ENCODE results near the gene RAB13. TPM values are rescaled to one million over a fixed set of nuclear protein-coding genes. Genes with fewer than 3 reads are reported as not detected.

Gene RAB13
- total and polyA plus RNA-seq, 2 of the 8 experiments (the other 6 are each of a cell fraction or from before 2014, with no cell fraction given), result 70.5 to 157 TPM

DNA sequence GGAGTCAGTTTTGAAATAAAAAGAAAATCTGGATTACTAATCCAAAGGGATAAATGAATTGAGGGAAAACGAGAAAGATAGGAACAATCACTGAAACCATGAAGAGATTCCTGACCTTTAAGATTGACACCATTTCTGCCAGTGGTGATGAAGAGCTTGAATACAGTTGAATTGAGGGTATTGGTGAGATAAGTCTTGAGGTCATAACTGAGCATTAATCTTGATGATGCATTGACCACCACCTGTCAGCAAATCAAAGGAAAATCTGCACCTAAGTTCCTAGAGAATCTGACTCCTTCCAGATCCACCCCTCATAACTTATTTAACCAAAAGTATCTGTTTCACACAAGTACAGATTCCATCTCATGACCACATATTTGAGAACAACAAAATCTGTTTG lies 26.0 kb upstream of the RAB13 start:
- no peaks in the 10 kb centered on the region for H3K9me3 ChIP-seq (ENCODE audit: insufficient read depth in 2 of 2, low read depth in 1 of 2, low read length in 1 of 2)
- no peaks in the 10 kb centered on the region for H3K79me1 ChIP-seq (ENCODE audit: low read depth, low read length)
- H3K4ac ChIP-seq (replicated peaks; ENCODE audit: insufficient read length, low read depth, low read length), result no peak overlapping the region
- no peaks in the 10 kb centered on the region for H3K79me2 ChIP-seq (ENCODE audit: control insufficient read depth in 1 of 2, insufficient read depth in 2 of 2, low read length in 2 of 2)
- H3K4me3 ChIP-seq (ENCODE audit: extremely low read depth in 1 of 4, insufficient read depth in 2 of 4, low read depth in 3 of 4, low read length in 4 of 4), result no peak overlapping the region
- no peak overlapping the region for H2BK12ac ChIP-seq (ENCODE audit: low read depth, low read length)
- H4K8ac ChIP-seq (ENCODE audit: extremely low read depth, insufficient read depth, low read length), result no peak overlapping the region
- DNase-seq (ENCODE audit: low read depth in 1 of 2, low spot score in 2 of 2), result no peak
- no peak overlapping the region for H3K56ac ChIP-seq (replicated peaks; ENCODE audit: insufficient read length, low read depth, low read length)
- ChIA-PET CTCF (ENCODE audit: partially characterized antibody) (interaction anchor here (0.7 kb wide), 1 partner anchor 178 kb away, joined by 3 read pairs; no protein-coding TSS in a partner anchor), POLR2A (ENCODE audit: partially characterized antibody) (interaction anchor here (0.8 to 1.9 kb wide), 2 partner anchors 13 to 21 kb away, joined by 3 to 13 read pairs; partner anchors contain the start of gene RPS27)
- no peaks in the 10 kb centered on the region for H3K4me1 ChIP-seq (replicated peaks in 1 of 4; ENCODE audit: control insufficient read depth in 3 of 4, insufficient read depth in 4 of 4, low read length in 3 of 4)
- no peak overlapping the region for H2BK20ac ChIP-seq (ENCODE audit: low read length)
- no peak overlapping the region for H3K23ac ChIP-seq (ENCODE audit: insufficient read length)
- H2BK120ac ChIP-seq (replicated peaks; ENCODE audit: low read depth, low read length), result no peak overlapping the region
- no peak overlapping the region for H3K27ac ChIP-seq (ENCODE audit: low read depth, low read length)
- no peak overlapping the region for H2AK5ac ChIP-seq (ENCODE audit: low read depth, low read length)
- no peak overlapping the region for H2BK15ac ChIP-seq (ENCODE audit: low read length)
- no peaks in the 10 kb centered on the region for H3K23me2 ChIP-seq (ENCODE audit: low read depth, low read length)
- H3K4me2 ChIP-seq (ENCODE audit: insufficient read depth in 1 of 2, low read depth in 2 of 2, low read length in 2 of 2), result no peak overlapping the region
- H4K91ac ChIP-seq (replicated peaks; ENCODE audit: insufficient read length, low read length), result no peak overlapping the region
- no peaks in the 10 kb centered on the region for H4K20me1 ChIP-seq (replicated peaks in 1 of 2; ENCODE audit: control insufficient read depth in 1 of 2, insufficient read depth in 2 of 2, low read length in 2 of 2)
- H3K9ac ChIP-seq (replicated peaks in 1 of 4; ENCODE audit: extremely low read depth in 1 of 4, low read depth in 3 of 4, low read length in 3 of 4), result no peak overlapping the region
- H3K27me3 ChIP-seq (replicated peaks in 1 of 4; ENCODE audit: control insufficient read depth in 3 of 4, extremely low read depth in 1 of 4, insufficient read depth in 3 of 4, low read length in 3 of 4), result no peaks in the 10 kb centered on the region
- no peak overlapping the region for H3K18ac ChIP-seq (ENCODE audit: extremely low read depth, low read length)
- H3K14ac ChIP-seq (ENCODE audit: insufficient read length), result no peak overlapping the region
- no peak overlapping the region for H4K5ac ChIP-seq (ENCODE audit: insufficient read length, low read depth, low read length)
- H2BK5ac ChIP-seq (ENCODE audit: low read depth, low read length), result no peak overlapping the region
- H3K36me3 ChIP-seq (ENCODE audit: control insufficient read depth in 2 of 4, insufficient read depth in 4 of 4, low read length in 3 of 4), result no peaks in the 10 kb centered on the region
- H2AFZ ChIP-seq (ENCODE audit: low read length), result no peak overlapping the region
- no peak for FAIRE-seq
- 78% methylated on average over 1 of the region's 1 CpG; no CpG with 5 or more reads in 1 of the 2 experiments for WGBS, 2 experiments (ENCODE audit: extremely low coverage in 1 of 2, insufficient coverage in 1 of 2, insufficient read length in 1 of 2, insufficient replicate concordance in 2 of 2, low coverage in 1 of 2, low lambda C conversion rate in 2 of 2, missing lambda C conversion rate in 1 of 2)
- TF ChIP-seq POLR2AphosphoS5 (IDR thresholded peaks at IDR 0.05; ENCODE audit: low read depth, low read length), result no peak
- no peak for TF ChIP-seq POU5F1 (IDR thresholded peaks at IDR 0.05; ENCODE audit: low read depth, low read length)
- no peak for TF ChIP-seq GTF2F1 (IDR thresholded peaks at IDR 0.05; ENCODE audit: borderline replicate concordance, low read depth, low read length)
- no peak for TF ChIP-seq KDM4A (IDR thresholded peaks at IDR 0.05; ENCODE audit: low read depth, low read length, severe bottlenecking)
- TF ChIP-seq EZH2 (IDR thresholded peaks at IDR 0.05; ENCODE audit: low read depth, low read length, severe bottlenecking), result no peak
- TF ChIP-seq GABPA (IDR thresholded peaks at IDR 0.05; ENCODE audit: borderline replicate concordance, insufficient read depth, low read length), result no peak
- TF ChIP-seq, protein P1, sequence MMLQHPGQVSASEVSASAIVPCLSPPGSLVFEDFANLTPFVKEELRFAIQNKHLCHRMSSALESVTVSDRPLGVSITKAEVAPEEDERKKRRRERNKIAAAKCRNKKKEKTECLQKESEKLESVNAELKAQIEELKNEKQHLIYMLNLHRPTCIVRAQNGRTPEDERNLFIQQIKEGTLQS (IDR thresholded peaks at IDR 0.05; ENCODE audit: insufficient read depth, low read depth, low read length), result no peak
- no peak for TF ChIP-seq RBBP5 (IDR thresholded peaks at IDR 0.05; ENCODE audit: borderline replicate concordance, low read depth, low read length)
- no peak for TF ChIP-seq CHD2 (IDR thresholded peaks at IDR 0.05; ENCODE audit: low read length)
- TF ChIP-seq SIRT6 (IDR thresholded peaks at IDR 0.05; ENCODE audit: low read length), result no peak
- no peak for TF ChIP-seq FOSL1 (IDR thresholded peaks at IDR 0.05; ENCODE audit: insufficient read depth, low read depth, low read length)
- TF ChIP-seq TAF7 (optimal IDR thresholded peaks at IDR 0.05; ENCODE audit: borderline replicate concordance, low read depth, low read length), result no peak

Measured in H1 (cell line).